DOHH2 (cell line): ENCODE results near the gene TRIM9.

Source experiments
- H3F3A ChIP-seq: fragments of 200-600 bp; sonication (generic), shearing (Covaris generic); 2 replicates; pipeline ENCODE4 v1.6.0; 2016; ENCODE audit warnings: antibody characterized with exemption, mild to moderate bottlenecking; ENCODE audit not compliant: control insufficient read depth, insufficient read depth
- H3K27ac ChIP-seq: fragments of 200-600 bp; sonication (generic); 2 replicates; pipeline ENCODE4 v1.5.1; 2014; ENCODE audit warnings: low read depth, mild to moderate bottlenecking, low read length, moderate library complexity
- H3K27me3 ChIP-seq: fragments of 200-600 bp; sonication (generic); 2 replicates; pipeline ENCODE4 v1.6.1; 2014; ENCODE audit warnings: mild to moderate bottlenecking, low read length, mixed read lengths; ENCODE audit not compliant: control insufficient read depth
- H3K36me3 ChIP-seq: fragments of 200-600 bp; sonication (generic); 2 replicates; pipeline ENCODE4 v1.6.1; 2014; ENCODE audit warnings: mild to moderate bottlenecking, low read length, moderate library complexity, mixed read lengths; ENCODE audit not compliant: control insufficient read depth
- H3K4me1 ChIP-seq: fragments of 200-600 bp; sonication (generic); 2 replicates; pipeline ENCODE4 v1.6.1; 2014; ENCODE audit warnings: mild to moderate bottlenecking, low read length, mixed read lengths; ENCODE audit not compliant: control insufficient read depth
- H3K4me2 ChIP-seq: fragments of 200-600 bp; sonication (generic); 2 replicates; pipeline ENCODE4 v1.6.0; 2014; ENCODE audit warnings: mild to moderate bottlenecking, low read length, moderate library complexity
- H3K4me3 ChIP-seq: fragments of 200-600 bp; sonication (generic); 2 replicates; pipeline ENCODE4 v1.5.1; 2014; ENCODE audit warnings: mild to moderate bottlenecking, low read length, mixed read lengths
- H3K79me2 ChIP-seq: fragments of 200-600 bp; sonication (generic); 2 replicates; pipeline ENCODE4 v1.6.1; 2014; ENCODE audit warnings: mild to moderate bottlenecking, low read length, mixed read lengths; ENCODE audit not compliant: control insufficient read depth
- H3K9me2 ChIP-seq: fragments of 200-600 bp; sonication (generic); replicated peaks from 2 replicates; pipeline ENCODE4 v1.6.1; 2014; ENCODE audit warnings: mild to moderate bottlenecking, low read length, mixed read lengths; ENCODE audit not compliant: control insufficient read depth
- H3K9me3 ChIP-seq: fragments of 200-600 bp; sonication (generic); 2 replicates; pipeline ENCODE4 v1.6.1; 2014; ENCODE audit warnings: antibody characterized with exemption, low read length, mixed read lengths; ENCODE audit not compliant: control insufficient read depth, insufficient read depth
- H4K20me1 ChIP-seq: fragments of 200-600 bp; sonication (generic); 2 replicates; pipeline ENCODE4 v1.6.0; 2014; ENCODE audit warnings: low read depth, mild to moderate bottlenecking, antibody characterized with exemption, low read length, moderate library complexity; ENCODE audit not compliant: control insufficient read depth, insufficient read depth
- EZH2phosphoT487 ChIP-seq: fragments of 200-600 bp; sonication (generic); IDR thresholded peaks from 2 replicates; pipeline ENCODE4 v1.6.1; 2017; ENCODE audit warnings: borderline replicate concordance, mild to moderate bottlenecking, antibody characterized with exemption, low read length, moderate library complexity, mixed read lengths
- TF ChIP-seq, protein P1 (sequence below): fragments of 200-600 bp; sonication (generic); IDR thresholded peaks from one replicate; pipeline ENCODE4 v1.5.1; 2014; ENCODE audit warnings: antibody characterized with exemption, mild to moderate bottlenecking, low read depth, low read length; ENCODE audit not compliant: poor library complexity, severe bottlenecking

TRIM9 gene

DNA sequence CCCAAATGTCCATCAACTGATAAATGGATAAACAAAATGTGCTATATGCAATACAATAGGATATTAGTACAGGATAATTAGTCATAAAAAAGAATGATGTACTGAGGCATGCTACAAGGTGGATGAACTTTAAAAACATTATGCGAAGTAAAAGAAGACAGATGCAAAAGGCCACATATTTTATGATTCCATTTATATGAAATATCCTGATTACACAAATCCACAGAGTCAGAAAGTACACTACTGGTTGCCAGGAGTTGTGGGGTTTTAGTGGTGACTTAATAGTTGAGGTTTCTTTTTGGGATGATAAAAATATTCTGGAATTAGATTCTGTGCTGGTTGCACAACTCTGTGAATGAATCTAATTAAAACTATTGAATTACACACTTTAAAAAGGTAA, 12.6 kb downstream of the TRIM9 start:
- Histone ChIP-seq H3K4me1 (peaks cover 43% of the 10 kb centered on the region), H3K4me3 (no peak overlapping the region), H3K36me3 (peaks cover 58% of the 10 kb centered on the region), H3K79me2 (peaks cover 98% of the 10 kb centered on the region), H3K27me3 (no peaks in the 10 kb centered on the region), H4K20me1 (no peaks in the 10 kb centered on the region), H3K4me2 (peak overlapping the region; percentile 43; the same call in 1 of the 2 replicates), H3K27ac (no peak overlapping the region), H3K9me3 (no peaks in the 10 kb centered on the region), H3K9me2 (no peaks in the 10 kb centered on the region), H3F3A (no peaks in the 10 kb centered on the region)
- TF ChIP-seq, protein P1, sequence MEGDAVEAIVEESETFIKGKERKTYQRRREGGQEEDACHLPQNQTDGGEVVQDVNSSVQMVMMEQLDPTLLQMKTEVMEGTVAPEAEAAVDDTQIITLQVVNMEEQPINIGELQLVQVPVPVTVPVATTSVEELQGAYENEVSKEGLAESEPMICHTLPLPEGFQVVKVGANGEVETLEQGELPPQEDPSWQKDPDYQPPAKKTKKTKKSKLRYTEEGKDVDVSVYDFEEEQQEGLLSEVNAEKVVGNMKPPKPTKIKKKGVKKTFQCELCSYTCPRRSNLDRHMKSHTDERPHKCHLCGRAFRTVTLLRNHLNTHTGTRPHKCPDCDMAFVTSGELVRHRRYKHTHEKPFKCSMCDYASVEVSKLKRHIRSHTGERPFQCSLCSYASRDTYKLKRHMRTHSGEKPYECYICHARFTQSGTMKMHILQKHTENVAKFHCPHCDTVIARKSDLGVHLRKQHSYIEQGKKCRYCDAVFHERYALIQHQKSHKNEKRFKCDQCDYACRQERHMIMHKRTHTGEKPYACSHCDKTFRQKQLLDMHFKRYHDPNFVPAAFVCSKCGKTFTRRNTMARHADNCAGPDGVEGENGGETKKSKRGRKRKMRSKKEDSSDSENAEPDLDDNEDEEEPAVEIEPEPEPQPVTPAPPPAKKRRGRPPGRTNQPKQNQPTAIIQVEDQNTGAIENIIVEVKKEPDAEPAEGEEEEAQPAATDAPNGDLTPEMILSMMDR = no peak
- no peak for TF ChIP-seq EZH2phosphoT487

DNA sequence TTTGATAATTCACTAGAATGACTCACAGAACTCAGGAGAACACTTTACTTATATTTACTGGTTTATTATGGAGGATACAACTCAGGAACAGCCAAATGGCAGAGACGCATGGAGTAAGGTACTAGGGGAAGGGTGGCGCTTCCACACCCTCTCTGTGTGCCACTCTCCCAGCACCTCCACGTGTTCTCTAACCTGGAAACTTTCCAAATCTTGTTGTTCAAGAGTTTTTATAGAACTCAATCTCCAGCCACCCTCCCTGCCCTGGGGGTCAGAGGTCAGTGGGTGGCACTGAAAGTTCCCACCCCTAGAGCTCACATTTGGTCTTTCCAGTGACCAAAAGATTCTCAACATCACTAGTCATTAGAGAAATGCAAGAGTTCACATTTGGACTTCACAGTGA, 13.2 kb downstream of the TRIM9 start:
- TF ChIP-seq EZH2phosphoT487 = no peak
- TF ChIP-seq, protein P1 = no peak
- peak overlapping the region; percentile 34 for H3K4me3 ChIP-seq
- peaks cover 98% of the 10 kb centered on the region for H3K79me2 ChIP-seq
- H3K36me3 ChIP-seq = peaks cover 53% of the 10 kb centered on the region
- H3K4me1 ChIP-seq = peaks cover 37% of the 10 kb centered on the region
- H4K20me1 ChIP-seq = no peaks in the 10 kb centered on the region
- no peaks in the 10 kb centered on the region for H3F3A ChIP-seq
- no peaks in the 10 kb centered on the region for H3K27me3 ChIP-seq
- no peaks in the 10 kb centered on the region for H3K9me3 ChIP-seq
- peak overlapping the region; percentile 43 for H3K4me2 ChIP-seq
- H3K9me2 ChIP-seq = no peaks in the 10 kb centered on the region
- no peak overlapping the region for H3K27ac ChIP-seq

DNA sequence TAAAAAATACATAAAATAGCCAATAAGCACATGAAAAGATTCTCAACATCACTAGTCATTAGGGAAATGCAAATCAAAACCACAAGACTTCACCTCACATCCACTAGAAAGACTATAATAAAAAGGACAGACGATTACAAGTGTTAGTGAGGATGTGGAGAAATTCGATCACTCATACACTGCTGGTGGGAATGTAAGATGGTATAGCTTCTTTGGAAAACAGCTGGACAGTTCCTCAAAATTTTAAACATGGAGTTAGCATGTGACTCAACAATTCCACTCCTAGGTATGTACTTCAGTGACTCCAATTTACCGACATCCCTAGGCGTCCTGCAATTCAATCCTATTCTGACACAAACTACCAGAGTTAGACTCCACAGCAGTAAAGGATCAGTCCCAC, 13.7 kb downstream of the TRIM9 start:
- Histone ChIP-seq H3K4me2 (peak overlapping the region; percentile 43), H3K9me3 (no peaks in the 10 kb centered on the region), H3K27ac (no peak overlapping the region), H3K27me3 (no peaks in the 10 kb centered on the region), H3F3A (no peaks in the 10 kb centered on the region), H3K79me2 (peaks cover 98% of the 10 kb centered on the region), H3K36me3 (peaks cover 53% of the 10 kb centered on the region), H3K4me3 (peak overlapping the region; percentile 34), H4K20me1 (no peaks in the 10 kb centered on the region), H3K4me1 (peaks cover 32% of the 10 kb centered on the region), H3K9me2 (no peaks in the 10 kb centered on the region)
- TF ChIP-seq EZH2phosphoT487 = no peak
- TF ChIP-seq, protein P1 = no peak

DNA sequence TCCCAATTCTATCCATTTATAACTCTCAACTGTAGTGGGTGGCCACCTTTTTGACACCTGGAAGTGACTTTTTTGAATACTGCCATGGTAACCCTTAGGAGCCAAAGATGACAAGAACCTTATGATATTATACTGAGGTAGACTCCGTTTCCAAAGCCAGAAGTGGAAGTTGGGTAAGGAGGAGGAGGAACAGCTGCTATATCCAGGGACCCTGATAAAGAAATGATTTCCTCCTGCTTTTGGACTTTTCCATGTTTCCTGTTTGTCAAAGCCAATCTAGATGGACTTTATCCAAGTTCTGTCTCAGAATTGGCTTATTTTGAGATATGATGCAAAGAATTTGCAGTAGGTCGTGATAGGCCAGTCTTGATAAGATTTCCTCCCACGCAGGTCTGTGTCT, 14.3 kb downstream of the TRIM9 start:
- no peak for TF ChIP-seq EZH2phosphoT487
- TF ChIP-seq, protein P1 = no peak
- H3K4me1 ChIP-seq = peaks cover 32% of the 10 kb centered on the region
- H3K27ac ChIP-seq = no peak overlapping the region
- no peaks in the 10 kb centered on the region for H3K9me3 ChIP-seq
- H3K4me2 ChIP-seq = 0 out of 2 replicates have a peak overlapping the region, but pooled peaks have one; percentile 43
- H3K27me3 ChIP-seq = no peaks in the 10 kb centered on the region
- no peak overlapping the region for H3K4me3 ChIP-seq
- H3K9me2 ChIP-seq = no peaks in the 10 kb centered on the region
- H3K79me2 ChIP-seq = peaks cover 98% of the 10 kb centered on the region
- H3K36me3 ChIP-seq = peaks cover 52% of the 10 kb centered on the region
- H4K20me1 ChIP-seq = no peaks in the 10 kb centered on the region
- H3F3A ChIP-seq = no peaks in the 10 kb centered on the region
